ENCODE measurements around the gene QKI. TPM values are rescaled to one million over a fixed set of nuclear protein-coding genes. Genes with fewer than 3 reads are reported as not detected.
"Not testable (repeated sequence)": the region's sequence is repeated elsewhere in the genome, so short reads cannot be mapped to it uniquely, and the experiment has no call there.

Gene QKI
- total RNA-seq, 1 donor from 2014 or later, result 88.4 TPM

- no peak overlapping the region for H3K4me3 Mint-ChIP-seq (ENCODE audit: low read depth)
- no peaks in the 10 kb centered on the region for H3K4me1 Mint-ChIP-seq (ENCODE audit: low read depth)
- no peak for DNase-seq (ENCODE audit: low spot score, unreplicated experiment)
- no peak for TF ChIP-seq CTCF (IDR thresholded peaks at IDR 0.05; ENCODE audit: unreplicated experiment)
- H3K27ac Mint-ChIP-seq, result no peak overlapping the region
- no peaks in the 10 kb centered on the region for H3K36me3 Mint-ChIP-seq (ENCODE audit: insufficient read depth)
- no peaks in the 10 kb centered on the region for H3K27me3 Mint-ChIP-seq
- H3K9me3 Mint-ChIP-seq (ENCODE audit: low read depth), result no peaks in the 10 kb centered on the region
Observed at GRCh38 chr6:163377561-163377960, 37.0 kb upstream of the QKI start.

- no peak for TF ChIP-seq CTCF (IDR thresholded peaks at IDR 0.05; ENCODE audit: unreplicated experiment)
- Mint-ChIP-seq H3K4me1 (ENCODE audit: low read depth) (no peaks in the 10 kb centered on the region), H3K9me3 (ENCODE audit: low read depth) (no peaks in the 10 kb centered on the region), H3K4me3 (ENCODE audit: low read depth) (no peak overlapping the region), H3K27me3 (no peaks in the 10 kb centered on the region), H3K36me3 (ENCODE audit: insufficient read depth) (no peaks in the 10 kb centered on the region), H3K27ac (no peak overlapping the region)
- no peak for DNase-seq (ENCODE audit: low spot score, unreplicated experiment)
Observed at GRCh38 chr6:163380216-163380615, 34.3 kb upstream of the QKI start.

GRCh38 chr6:163381118-163381756 is 33.3 kb upstream of the QKI start:
- Mint-ChIP-seq H3K9me3 (ENCODE audit: low read depth) (no peaks in the 10 kb centered on the region), H3K27ac (no peak overlapping the region), H3K27me3 (no peaks in the 10 kb centered on the region), H3K4me1 (ENCODE audit: low read depth) (no peaks in the 10 kb centered on the region), H3K4me3 (ENCODE audit: low read depth) (no peak overlapping the region), H3K36me3 (ENCODE audit: insufficient read depth) (no peaks in the 10 kb centered on the region)
- no peak for DNase-seq (ENCODE audit: low spot score, unreplicated experiment)
- no peak for TF ChIP-seq CTCF (IDR thresholded peaks at IDR 0.05; ENCODE audit: unreplicated experiment)

- H3K9me3 Mint-ChIP-seq (ENCODE audit: low read depth); H3K27me3 Mint-ChIP-seq; H3K4me1 Mint-ChIP-seq (ENCODE audit: low read depth); DNase-seq (ENCODE audit: low spot score, unreplicated experiment); H3K4me3 Mint-ChIP-seq (ENCODE audit: low read depth); H3K27ac Mint-ChIP-seq; H3K36me3 Mint-ChIP-seq (ENCODE audit: insufficient read depth): not testable (repeated sequence)
Observed at GRCh38 chr6:163383396-163383795, 31.1 kb upstream of the QKI start.

GRCh38 chr6:163383912-163384311 is 30.6 kb upstream of the QKI start:
- DNase-seq (ENCODE audit: low spot score, unreplicated experiment), result no peak
- Mint-ChIP-seq H3K36me3 (ENCODE audit: insufficient read depth) (no peaks in the 10 kb centered on the region), H3K9me3 (ENCODE audit: low read depth) (no peaks in the 10 kb centered on the region), H3K27me3 (no peaks in the 10 kb centered on the region), H3K4me3 (ENCODE audit: low read depth) (no peak overlapping the region), H3K27ac (no peak overlapping the region), H3K4me1 (ENCODE audit: low read depth) (no peaks in the 10 kb centered on the region)
- TF ChIP-seq CTCF (IDR thresholded peaks at IDR 0.05; ENCODE audit: unreplicated experiment), result no peak

- Mint-ChIP-seq H3K27ac (no peak overlapping the region), H3K9me3 (ENCODE audit: low read depth) (no peaks in the 10 kb centered on the region), H3K4me1 (ENCODE audit: low read depth) (no peaks in the 10 kb centered on the region), H3K4me3 (ENCODE audit: low read depth) (no peak overlapping the region), H3K27me3 (no peaks in the 10 kb centered on the region), H3K36me3 (ENCODE audit: insufficient read depth) (no peaks in the 10 kb centered on the region)
- TF ChIP-seq CTCF (IDR thresholded peaks at IDR 0.05; ENCODE audit: unreplicated experiment), result no peak
- no peak for DNase-seq (ENCODE audit: low spot score, unreplicated experiment)
Observed at GRCh38 chr6:163384510-163384909, 30.0 kb upstream of the QKI start.

GRCh38 chr6:163385503-163385902 is 29.0 kb upstream of the QKI start:
- not testable (repeated sequence) for DNase-seq (ENCODE audit: low spot score, unreplicated experiment); H3K36me3 Mint-ChIP-seq (ENCODE audit: insufficient read depth); H3K27me3 Mint-ChIP-seq; H3K9me3 Mint-ChIP-seq (ENCODE audit: low read depth); H3K27ac Mint-ChIP-seq; H3K4me3 Mint-ChIP-seq (ENCODE audit: low read depth); H3K4me1 Mint-ChIP-seq (ENCODE audit: low read depth)

All from progenitor cell of endocrine pancreas (in vitro differentiated cells).